CD14-positive monocyte (primary cell): Measurements from ENCODE around the gene CAPN9. TPM values are rescaled to one million over a fixed set of nuclear protein-coding genes. Genes with fewer than 3 reads are reported as not detected.

Experiments used
- DNase-seq, 3 donors: peaks; one replicate each; pipeline ENCODE4 v3.0.0-alpha.2; 2011 to 2022
- H2AFZ ChIP-seq: 2 replicates; pipeline ENCODE4 v1.6.0; 2012; ENCODE audit warnings: mild to moderate bottlenecking, low read depth, low read length, inconsistent platforms; ENCODE audit not compliant: insufficient read depth, poor library complexity, severe bottlenecking
- H3K27ac ChIP-seq, 2 donors: 1 replicate in 1 of 2; 2 replicates in 1 of 2; pipeline ENCODE4 v1.5.1; 2012 to 2013; ENCODE audit warnings: low read length in 2 of 2, control low read depth in 1 of 2, inconsistent platforms in 1 of 2, low read depth in 1 of 2, mild to moderate bottlenecking in 1 of 2
- H3K27me3 ChIP-seq, 2 donors: one replicate each; pipeline versions ENCODE4 v1.6.0 to v1.6.1; 2011 to 2013; ENCODE audit warnings: low read length in 2 of 2; ENCODE audit not compliant: control insufficient read depth in 2 of 2, insufficient read depth in 2 of 2
- H3K36me3 ChIP-seq, 2 donors: replicated peaks in 1 of 2; 1 replicate in 1 of 2; 2 replicates in 1 of 2; pipeline versions ENCODE4 v1.5.1 to v1.6.1; 2012 to 2013; ENCODE audit warnings: low read length in 2 of 2, control low read depth in 1 of 2, inconsistent platforms in 1 of 2, mild to moderate bottlenecking in 1 of 2; ENCODE audit not compliant: insufficient read depth in 2 of 2, control insufficient read depth in 1 of 2
- H3K4me1 ChIP-seq, 2 donors: 1 replicate in 1 of 2; 2 replicates in 1 of 2; pipeline versions ENCODE4 v1.5.1 to v1.6.1; 2012 to 2013; ENCODE audit warnings: low read length in 2 of 2, control low read depth in 1 of 2, inconsistent platforms in 1 of 2, mild to moderate bottlenecking in 1 of 2, moderate library complexity in 1 of 2; ENCODE audit not compliant: insufficient read depth in 2 of 2, control insufficient read depth in 1 of 2
- H3K4me2 ChIP-seq: replicated peaks from 2 replicates; pipeline ENCODE3; 2012; ENCODE audit warnings: low read length, moderate library complexity, mild to moderate bottlenecking; ENCODE audit not compliant: poor library complexity, severe bottlenecking; ENCODE audit errors: extremely low read depth
- H3K4me3 ChIP-seq, 3 experiments: fragments of 200-600 bp in 1 of 3; sonication (generic) in 1 of 3; replicated peaks in 1 of 3; 1 replicate in 2 of 3; 2 replicates in 1 of 3; pipeline ENCODE4 v1.5.1; 2011 to 2013; ENCODE audit warnings: low read length in 3 of 3, mild to moderate bottlenecking in 3 of 3, control low read depth in 2 of 3, low read depth in 2 of 3, inconsistent platforms in 1 of 3, moderate library complexity in 1 of 3
- H3K79me2 ChIP-seq: 2 replicates; pipeline ENCODE4 v1.6.0; 2012; ENCODE audit warnings: mild to moderate bottlenecking, control low read depth, inconsistent platforms, low read length, moderate library complexity; ENCODE audit not compliant: insufficient read depth
- H3K9ac ChIP-seq: 2 replicates; pipeline ENCODE4 v1.6.0; 2017; ENCODE audit warnings: low read length, mild to moderate bottlenecking; ENCODE audit not compliant: insufficient read depth, poor library complexity, severe bottlenecking
- H3K9me3 ChIP-seq, 2 donors: replicated peaks in 1 of 2; 1 replicate in 1 of 2; 2 replicates in 1 of 2; pipeline versions ENCODE4 v1.5.1 to v1.6.1; 2012 to 2013; ENCODE audit warnings: low read length in 2 of 2, control low read depth in 1 of 2; ENCODE audit not compliant: control insufficient read depth in 1 of 2, insufficient read depth in 1 of 2
- H4K20me1 ChIP-seq: 2 replicates; pipeline ENCODE4 v1.6.0; 2012; ENCODE audit warnings: mild to moderate bottlenecking, low read length, control low read depth, moderate library complexity; ENCODE audit not compliant: insufficient read depth
- H3K27ac Mint-ChIP-seq, 7 donors: one replicate each; pipeline ENCODE4 v1.8.0; 2020; ENCODE audit warnings: mild to moderate bottlenecking in 7 of 7, mixed read lengths in 7 of 7, moderate library complexity in 6 of 7, inconsistent platforms in 2 of 7
- H3K27me3 Mint-ChIP-seq, 3 donors: one replicate each; pipeline ENCODE4 v1.8.0; 2021 to 2022; ENCODE audit warnings: low read depth in 3 of 3, mild to moderate bottlenecking in 3 of 3, mixed read lengths in 3 of 3, moderate library complexity in 3 of 3, inconsistent platforms in 1 of 3
- H3K36me3 Mint-ChIP-seq, 2 donors: one replicate each; pipeline ENCODE4 v1.8.0; 2020; ENCODE audit warnings: mixed read lengths in 2 of 2, inconsistent platforms in 1 of 2, mild to moderate bottlenecking in 1 of 2
- H3K4me1 Mint-ChIP-seq: one replicate; pipeline ENCODE4 v1.8.0; 2020; ENCODE audit warnings: mild to moderate bottlenecking, mixed read lengths
- H3K4me3 Mint-ChIP-seq, 2 donors: one replicate each; pipeline ENCODE4 v1.8.0; 2020; ENCODE audit warnings: mild to moderate bottlenecking in 2 of 2, mixed read lengths in 2 of 2, moderate library complexity in 1 of 2
- H3K9me3 Mint-ChIP-seq, 7 donors: one replicate each; pipeline ENCODE4 v1.8.0; 2020 to 2022; ENCODE audit warnings: mixed read lengths in 7 of 7, mild to moderate bottlenecking in 6 of 7, moderate library complexity in 6 of 7, inconsistent platforms in 2 of 7
- WGBS: methylation state at CpG from one replicate; pipeline ENCODE4 v1.1.5; 2013; ENCODE audit warnings: missing lambda C conversion rate; ENCODE audit not compliant: insufficient coverage; 5-methylcytosine and 5-hydroxymethylcytosine counted together
- intact Hi-C, 2 donors: fragments of 100-400 bp; cut with micrococcal nuclease; formaldehyde crosslinking; loops; one replicate each; pipeline versions ENCODE4 v1.15.0 to v1.15.1; 2023
- polyA plus RNA-seq, 3 donors: library from polyadenylated mRNA; depleted of rRNA in 1 of 3; unstranded in 2 of 3; stranded (reverse) in 1 of 3; fragments of 300-500 nt in 2 of 3; fragments of >200 nt in 1 of 3; fragmentation: Illumina TruSeq in 2 of 3; gene quantifications; 1 replicate in 2 of 3; 2 replicates in 1 of 3; pipeline ENCODE4 v1.2.3, GENCODE V29; 2012 to 2021
- TF ChIP-seq, protein P1 (sequence below): fragments of 200-600 bp; IDR thresholded peaks from one replicate; pipeline ENCODE4 v1.8.0; 2022; ENCODE audit warnings: antibody characterized with exemption, mild to moderate bottlenecking

CAPN9 gene
- polyA plus RNA-seq, 3 donors: not detected

DNA sequence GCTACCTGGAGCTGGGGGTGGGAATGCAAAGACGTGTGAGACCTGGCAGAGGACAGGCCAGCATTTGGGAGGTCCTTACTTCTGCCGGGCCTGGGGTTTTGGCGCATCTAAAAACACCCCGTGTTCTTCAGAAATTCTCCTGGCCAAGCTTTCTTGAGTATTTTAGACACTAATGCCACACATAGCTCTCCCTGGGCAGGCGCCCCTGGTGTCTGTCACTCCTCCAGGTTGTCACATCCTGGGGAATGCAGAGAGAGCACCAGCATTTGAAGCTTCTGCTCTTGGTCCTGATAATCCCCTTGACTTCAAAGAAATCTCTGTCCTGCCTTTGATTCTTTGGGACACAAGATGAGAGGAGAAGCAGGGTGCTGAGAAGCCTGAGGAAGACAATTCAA, 6.0 kb downstream of the CAPN9 start:
- intact Hi-C loops: no loop called here
- no peak overlapping the region for H3K4me3 Mint-ChIP-seq
- Histone ChIP-seq H3K9ac (peak overlapping the region; percentile 27), H3K36me3 (no peaks in the 10 kb centered on the region), H3K4me3 (no peak overlapping the region), H3K27me3 (no peaks in the 10 kb centered on the region), H3K4me2 (peak overlapping the region; percentile 71), H2AFZ (peak overlapping the region; percentile 73), H3K9me3 (no peaks in the 10 kb centered on the region), H3K79me2 (no peaks in the 10 kb centered on the region), H4K20me1 (no peaks in the 10 kb centered on the region), H3K27ac (no peak overlapping the region), H3K4me1 (peaks cover 6 to 8% of the 10 kb centered on the region in 2 donors)
- H3K4me1 Mint-ChIP-seq: peaks cover 2% of the 10 kb centered on the region
- no peaks in the 10 kb centered on the region for H3K36me3 Mint-ChIP-seq
- TF ChIP-seq, protein P1, sequence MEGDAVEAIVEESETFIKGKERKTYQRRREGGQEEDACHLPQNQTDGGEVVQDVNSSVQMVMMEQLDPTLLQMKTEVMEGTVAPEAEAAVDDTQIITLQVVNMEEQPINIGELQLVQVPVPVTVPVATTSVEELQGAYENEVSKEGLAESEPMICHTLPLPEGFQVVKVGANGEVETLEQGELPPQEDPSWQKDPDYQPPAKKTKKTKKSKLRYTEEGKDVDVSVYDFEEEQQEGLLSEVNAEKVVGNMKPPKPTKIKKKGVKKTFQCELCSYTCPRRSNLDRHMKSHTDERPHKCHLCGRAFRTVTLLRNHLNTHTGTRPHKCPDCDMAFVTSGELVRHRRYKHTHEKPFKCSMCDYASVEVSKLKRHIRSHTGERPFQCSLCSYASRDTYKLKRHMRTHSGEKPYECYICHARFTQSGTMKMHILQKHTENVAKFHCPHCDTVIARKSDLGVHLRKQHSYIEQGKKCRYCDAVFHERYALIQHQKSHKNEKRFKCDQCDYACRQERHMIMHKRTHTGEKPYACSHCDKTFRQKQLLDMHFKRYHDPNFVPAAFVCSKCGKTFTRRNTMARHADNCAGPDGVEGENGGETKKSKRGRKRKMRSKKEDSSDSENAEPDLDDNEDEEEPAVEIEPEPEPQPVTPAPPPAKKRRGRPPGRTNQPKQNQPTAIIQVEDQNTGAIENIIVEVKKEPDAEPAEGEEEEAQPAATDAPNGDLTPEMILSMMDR: no peak
- H3K27ac Mint-ChIP-seq: no peak overlapping the region
- 98% methylated on average over 5 of the region's 5 CpGs for WGBS
- H3K27me3 Mint-ChIP-seq: peaks cover 3 to 9% (median 4%) of the 10 kb centered on the region in 3 donors
- H3K9me3 Mint-ChIP-seq: no peaks in the 10 kb centered on the region
- DNase-seq: no peak

DNA sequence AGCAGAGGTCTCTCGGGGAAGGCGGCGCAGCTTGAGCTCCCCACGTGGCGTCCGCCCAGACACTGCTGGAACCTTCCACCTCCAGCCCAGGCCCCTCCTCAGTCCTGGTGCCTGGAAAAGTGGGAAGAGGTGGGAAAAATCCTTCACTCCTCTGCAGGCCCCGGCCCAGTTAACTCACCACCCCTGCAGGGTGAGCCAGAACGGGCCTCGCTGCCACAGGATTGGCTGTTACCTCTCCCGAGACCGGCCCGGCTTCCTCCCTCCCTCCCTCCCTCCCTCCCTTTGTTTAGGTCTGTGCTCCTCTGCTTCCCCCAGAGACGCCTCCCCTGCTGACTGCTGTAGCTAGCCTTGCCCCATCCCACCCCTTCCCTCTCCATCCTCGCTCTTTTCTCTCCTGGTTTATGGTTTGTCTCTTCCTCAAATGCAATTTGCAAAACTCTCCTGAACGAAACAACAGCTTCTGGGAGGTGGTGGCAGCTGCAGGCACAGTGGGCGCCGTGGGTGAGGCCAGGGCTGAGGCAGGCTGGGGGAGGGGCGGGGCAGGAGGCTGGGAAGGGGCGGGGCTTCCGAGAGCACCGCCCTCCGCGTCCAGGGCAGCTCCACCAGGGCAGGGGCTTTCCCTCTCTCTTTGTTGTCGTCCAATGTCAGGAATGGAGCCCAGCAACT, 6.5 kb downstream of the CAPN9 start:
- Histone ChIP-seq H3K36me3 (no peaks in the 10 kb centered on the region), H3K79me2 (no peaks in the 10 kb centered on the region), H3K9me3 (no peaks in the 10 kb centered on the region), H3K4me1 (peaks cover 4 to 6% of the 10 kb centered on the region in 2 donors), H3K4me3 (peak overlapping the region in 2 of 3 experiments; percentile 30 to 62), H2AFZ (peak overlapping the region; percentile 73), H3K27me3 (no peaks in the 10 kb centered on the region), H3K27ac (no peak overlapping the region), H3K4me2 (peak overlapping the region; percentile 71), H4K20me1 (no peaks in the 10 kb centered on the region), H3K9ac (peak overlapping the region; percentile 27)
- DNase-seq: peak in 1 of 3 donors; percentile 4
- H3K4me3 Mint-ChIP-seq: peak overlapping the region in 1 of 2 donors; percentile 52
- peak overlapping the region in 2 of 7 donors; percentile 3 to 75 for H3K27ac Mint-ChIP-seq
- WGBS: 2% methylated on average over 12 of the region's 24 CpGs
- H3K9me3 Mint-ChIP-seq: no peaks in the 10 kb centered on the region
- no peaks in the 10 kb centered on the region for H3K36me3 Mint-ChIP-seq
- H3K4me1 Mint-ChIP-seq: peaks cover 2% of the 10 kb centered on the region
- TF ChIP-seq, protein P1: no peak
- intact Hi-C loops: no loop called here
- peaks cover 3 to 9% (median 4%) of the 10 kb centered on the region in 3 donors for H3K27me3 Mint-ChIP-seq
